Cardiac septum (tissue), 1 donor: ENCODE results near the gene ENTPD5. TPM values are rescaled to one million over a fixed set of nuclear protein-coding genes. Genes with fewer than 3 reads are reported as not detected.
"Not testable (repeated sequence)": the region's sequence is repeated elsewhere in the genome, so short reads cannot be mapped to it uniquely, and the experiment has no call there.

Source experiments
- DNase-seq: peaks from one replicate; pipeline ENCODE4 v3.0.0-alpha.2; 2020; ENCODE audit warnings: low spot score
- intact Hi-C: fragments of 100-400 bp; cut with DNase I; formaldehyde crosslinking; loops from one replicate; pipeline ENCODE4 v1.14.0; 2022
- total RNA-seq: library from RNA; stranded (reverse); fragmentation: NEBNext Ultra II Directional; extraction: Animal tissue kit (Norgen Biotek cat#: 25700); gene quantifications from one replicate; pipeline ENCODE4 v1.2.1, GENCODE V29; 2021
- donor health status: DM: no; HTN: no; CAD: no.

Gene ENTPD5
- total RNA-seq, 1 donor from 2014 or later = 8.8 TPM

DNA sequence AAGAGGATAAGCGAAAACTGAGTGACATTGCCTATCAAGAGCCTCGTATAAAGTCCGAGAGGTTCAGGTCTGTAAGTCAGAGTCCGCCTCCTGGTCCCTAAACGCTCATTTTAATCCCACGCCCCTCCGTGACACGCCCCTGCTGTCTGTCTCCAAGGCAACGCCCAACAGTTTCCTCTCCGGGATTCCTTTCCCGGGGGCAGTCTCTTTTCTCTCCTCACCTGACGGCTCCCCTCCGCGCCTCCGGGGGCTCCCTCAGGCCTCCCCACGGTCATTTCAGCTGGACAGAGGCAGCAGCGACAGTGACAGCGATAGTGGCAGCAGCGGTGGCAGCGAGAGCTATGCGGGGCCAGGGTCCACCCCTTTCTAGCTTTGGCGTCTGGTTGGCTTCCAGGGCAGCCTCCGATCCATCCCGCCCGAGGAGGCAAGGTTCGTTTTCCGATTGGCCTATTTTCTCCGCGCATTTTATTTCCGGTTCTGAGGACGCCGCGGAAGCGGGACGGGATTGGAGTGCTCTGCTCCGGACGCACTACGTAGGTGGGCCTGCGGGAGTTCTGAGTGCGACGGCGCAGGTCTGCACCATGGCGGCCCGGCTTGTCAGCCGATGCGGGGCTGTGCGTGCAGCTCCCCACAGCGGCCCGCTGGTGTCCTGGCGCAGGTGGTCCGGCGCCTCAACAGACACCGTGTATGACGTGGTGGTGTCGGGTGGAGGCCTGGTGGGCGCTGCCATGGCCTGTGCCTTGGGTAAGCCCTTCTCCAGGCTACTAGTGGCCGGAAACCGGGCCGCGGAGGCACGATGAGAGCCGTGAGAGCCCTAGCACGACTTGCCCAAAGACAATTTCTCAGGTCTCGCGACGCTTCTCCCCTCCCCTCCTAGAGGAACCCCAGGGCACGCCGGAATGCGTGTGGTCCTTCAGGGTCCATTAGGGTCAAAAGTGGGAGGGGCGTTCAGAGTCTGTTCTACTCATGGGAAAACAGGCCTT is 69.0 kb downstream of the ENTPD5 start, which contains the start of the genes COQ6 and FAM161B:
COQ6 (plus strand) TSS at position 551 of the 983 bp plus-strand sequence; CDS start at position 582, 31 bp downstream.
FAM161B (minus strand) TSS at position 343 of the 983 bp plus-strand sequence; CDS start at position 275, 68 bp downstream.
- peak; percentile 95 for DNase-seq
- intact Hi-C loops = loop anchor here (1.0 to 10.0 kb wide), 2 partner anchors 69 to 225 kb away; partner anchors contain the start of genes BBOF1 and ENTPD5

DNA sequence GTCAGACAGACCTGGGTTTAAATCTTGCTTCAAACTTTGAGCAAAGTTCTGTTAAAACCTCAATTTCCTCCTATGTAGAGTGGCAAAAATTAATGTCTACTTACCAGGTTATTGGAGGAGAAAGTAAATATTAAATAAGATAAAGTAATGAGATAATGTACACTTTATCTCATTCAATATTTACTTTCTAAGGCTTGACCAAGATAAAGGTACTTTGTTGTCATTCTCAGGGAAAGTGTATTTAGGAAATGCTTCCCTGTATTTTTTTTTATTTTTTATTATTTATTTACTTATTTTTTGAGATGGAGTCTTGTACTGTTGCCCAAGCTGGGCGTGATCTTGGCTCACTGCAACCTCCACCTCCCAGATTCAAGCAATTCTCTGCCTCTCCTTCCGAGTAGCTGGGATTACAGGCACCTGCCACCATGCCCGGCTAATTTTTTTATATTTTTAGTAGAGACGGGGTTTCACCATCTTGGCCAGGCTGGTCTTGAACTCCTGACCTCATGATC is 73.9 kb downstream of the ENTPD5 start:
- intact Hi-C loops = loop anchor here (10.0 kb wide), 1 partner anchor 220 kb away; no protein-coding TSS in a partner anchor
- DNase-seq = no peak

DNA sequence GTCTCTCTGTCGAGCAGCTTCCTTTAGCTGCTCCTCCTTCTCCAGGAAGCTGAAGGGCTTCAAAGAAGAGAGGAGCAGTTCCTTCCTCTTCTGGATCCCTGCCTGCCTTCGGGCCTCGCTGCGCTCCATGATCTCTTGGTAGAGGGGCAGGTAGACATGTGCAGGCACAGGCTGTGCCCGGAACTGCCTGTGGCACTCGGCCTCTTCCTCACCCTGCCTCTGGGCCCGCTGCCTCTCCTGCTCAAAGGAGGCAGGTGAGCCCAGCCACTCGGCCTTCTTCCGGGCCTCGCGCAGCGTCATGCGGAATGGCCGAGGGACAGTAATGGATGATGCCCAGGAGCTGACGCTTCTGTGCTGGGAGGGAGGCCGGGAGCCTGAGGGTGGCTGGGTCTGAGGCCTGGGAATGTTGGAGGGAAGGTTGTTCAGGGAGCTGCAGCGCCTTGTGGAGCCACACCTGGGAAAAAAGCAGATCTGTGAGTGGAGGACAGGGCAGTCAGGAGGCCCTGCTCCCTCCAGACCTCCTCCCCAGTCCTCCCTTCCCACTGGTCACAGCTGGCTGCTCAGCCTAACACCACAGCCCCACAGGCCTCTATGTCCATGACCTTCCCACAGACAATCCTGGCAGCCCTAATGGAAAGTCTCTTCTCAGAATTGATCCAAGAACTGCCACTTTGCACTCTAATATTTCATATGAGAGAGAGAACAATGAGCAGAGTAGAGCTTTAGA is 74.5 kb downstream of the ENTPD5 start:
- no peak for DNase-seq
- intact Hi-C loops = loop anchor here (10.0 kb wide), 1 partner anchor 220 kb away; no protein-coding TSS in a partner anchor

DNA sequence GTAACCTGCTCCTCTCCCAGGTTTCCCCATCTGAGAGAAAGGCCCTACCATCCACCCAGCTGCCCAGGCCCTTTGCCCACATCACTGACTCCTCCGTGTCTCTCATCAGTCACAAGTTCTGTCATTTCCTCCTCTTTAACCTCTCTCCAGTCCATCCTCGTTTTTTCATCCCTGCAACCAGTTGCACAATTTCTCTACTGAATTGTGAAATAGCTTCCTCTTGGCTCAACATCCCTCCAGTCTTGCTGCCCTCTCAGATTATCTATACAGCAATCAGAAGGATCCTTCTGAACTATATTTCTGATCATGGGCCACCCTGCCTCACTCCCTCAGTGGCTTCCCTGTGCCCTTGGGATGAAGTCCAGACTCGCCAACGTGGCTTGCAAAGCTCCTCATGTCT is 76.0 kb downstream of the ENTPD5 start:
- no peak for DNase-seq
- intact Hi-C loops = loop anchor here (10.0 kb wide), 1 partner anchor 218 kb away; no protein-coding TSS in a partner anchor

DNA sequence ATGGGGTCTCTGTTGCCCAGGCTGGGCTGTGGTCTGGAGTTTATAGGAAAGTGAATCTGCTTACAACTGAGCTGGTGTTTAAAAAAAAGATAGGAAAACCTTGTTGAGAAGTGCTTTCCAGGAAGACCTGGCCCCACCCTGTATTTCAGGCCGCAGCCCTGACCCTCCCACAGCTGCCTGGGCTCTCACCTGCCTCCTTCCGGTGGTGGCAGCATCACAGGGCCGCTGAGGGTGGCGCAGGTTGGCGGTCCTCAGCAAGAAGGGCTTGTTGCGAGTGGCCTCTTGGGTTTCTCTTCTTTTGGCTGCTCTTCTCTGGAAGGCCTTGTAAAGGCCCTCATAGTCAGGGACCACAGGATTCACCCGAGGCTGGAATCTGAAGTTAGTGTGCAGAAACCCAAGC is 76.9 kb downstream of the ENTPD5 start:
- intact Hi-C loops = loop anchor here (10.0 kb wide), 1 partner anchor 217 kb away; no protein-coding TSS in a partner anchor

DNA sequence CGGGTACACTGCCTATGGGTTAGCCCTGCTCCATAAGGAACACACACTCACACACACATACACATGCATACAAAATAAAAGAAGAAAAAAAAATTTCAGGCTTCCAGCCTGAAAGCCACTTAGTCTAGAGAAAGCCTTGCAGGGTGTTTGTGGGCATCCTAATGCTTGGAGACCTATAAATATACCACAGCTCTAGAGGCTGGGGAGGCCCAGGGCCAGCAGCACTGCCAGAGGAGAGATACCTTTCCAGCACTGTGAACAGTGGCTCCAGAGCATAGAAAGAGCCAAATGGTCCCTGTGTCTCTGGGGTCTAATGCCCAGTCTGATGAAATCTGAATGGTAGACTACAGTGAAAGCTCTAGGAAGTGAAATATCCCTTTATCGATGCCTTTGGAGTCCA is 82.1 kb downstream of the ENTPD5 start:
- DNase-seq = no peak
- intact Hi-C loops = no loop called here

More for the DNA sequence above, 76.9 kb downstream of the ENTPD5 start:
- no peak for DNase-seq

DNA sequence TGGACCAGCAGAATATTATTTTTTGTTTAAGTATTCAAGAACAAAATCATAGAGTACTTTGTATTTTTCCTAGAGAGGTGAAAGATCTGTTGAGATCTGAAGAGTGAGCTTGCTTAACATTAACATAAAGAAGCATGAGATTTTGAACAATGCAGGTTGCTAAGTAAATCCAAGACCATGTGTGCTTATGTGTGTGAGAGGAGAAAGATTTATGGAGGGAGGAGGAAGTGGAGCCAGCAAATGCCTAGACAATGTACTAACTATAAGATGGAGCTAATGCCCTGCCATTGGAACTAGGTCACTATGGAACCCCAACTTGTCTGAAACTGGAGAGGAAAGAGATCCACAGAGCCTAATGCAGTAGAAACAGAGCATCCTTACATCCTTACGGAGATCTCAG is 82.5 kb downstream of the ENTPD5 start:
- DNase-seq = no peak
- intact Hi-C loops = no loop called here

DNA sequence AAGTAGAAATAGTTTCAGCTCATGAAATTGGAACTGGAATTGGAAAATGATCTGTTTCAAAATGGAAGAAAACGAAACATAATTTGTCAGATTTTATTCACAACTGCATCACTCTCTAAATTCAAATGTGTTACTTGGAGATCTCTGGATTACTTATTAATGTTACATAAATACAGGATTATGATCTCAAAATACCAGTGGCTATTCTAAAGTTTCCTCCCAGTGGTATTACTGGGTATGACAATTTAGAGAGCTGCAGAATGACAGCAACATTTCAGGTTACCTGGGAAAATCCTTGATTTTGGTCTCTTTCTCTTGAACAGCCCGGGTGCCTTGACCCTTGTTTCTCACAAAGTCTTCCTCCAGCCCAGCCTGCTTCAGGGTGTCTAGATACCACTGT is 83.4 kb downstream of the ENTPD5 start:
- DNase-seq = no peak
- intact Hi-C loops = no loop called here

DNA sequence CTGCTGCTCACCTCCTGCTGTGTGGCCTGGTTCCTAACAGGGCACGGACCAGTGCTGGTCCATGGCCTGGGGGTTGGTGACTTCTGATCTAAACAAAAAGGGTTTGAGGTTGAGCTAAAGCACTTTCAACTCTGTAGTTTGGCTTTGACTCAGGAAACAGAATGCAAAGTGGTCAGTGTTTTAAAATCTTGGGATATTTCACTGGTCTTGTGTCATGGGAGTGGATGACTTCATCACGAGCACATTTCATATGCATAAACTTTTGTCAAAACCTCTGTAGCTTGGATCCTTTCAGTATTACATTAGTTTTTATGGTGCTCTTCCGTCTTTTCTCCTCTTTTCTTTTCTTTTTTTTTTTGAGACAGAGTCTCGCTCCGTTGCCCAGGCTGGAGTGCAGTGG is 94.8 kb downstream of the ENTPD5 start:
- intact Hi-C loops = no loop called here
- DNase-seq = no peak

DNA sequence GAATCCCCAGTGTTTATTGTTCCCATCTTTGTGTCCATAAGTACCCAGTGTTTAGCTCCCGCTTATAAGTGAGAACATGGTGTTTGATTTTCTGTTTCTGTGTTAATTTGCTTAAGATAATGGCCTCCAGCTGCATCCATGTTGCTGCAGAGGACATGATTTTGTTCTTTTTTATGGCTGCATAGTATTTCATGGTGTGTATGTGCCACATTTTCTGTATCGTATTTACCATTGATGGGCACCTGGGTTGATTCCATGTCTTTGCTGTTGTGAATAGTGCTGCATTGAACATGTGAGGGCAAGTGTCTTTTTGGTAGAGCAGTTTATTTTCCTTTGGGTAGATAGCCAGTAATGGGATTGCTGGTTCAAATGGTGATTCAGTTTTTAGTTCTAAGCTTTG is 99.6 kb downstream of the ENTPD5 start:
- intact Hi-C loops, DNase-seq: not testable (repeated sequence)

DNA sequence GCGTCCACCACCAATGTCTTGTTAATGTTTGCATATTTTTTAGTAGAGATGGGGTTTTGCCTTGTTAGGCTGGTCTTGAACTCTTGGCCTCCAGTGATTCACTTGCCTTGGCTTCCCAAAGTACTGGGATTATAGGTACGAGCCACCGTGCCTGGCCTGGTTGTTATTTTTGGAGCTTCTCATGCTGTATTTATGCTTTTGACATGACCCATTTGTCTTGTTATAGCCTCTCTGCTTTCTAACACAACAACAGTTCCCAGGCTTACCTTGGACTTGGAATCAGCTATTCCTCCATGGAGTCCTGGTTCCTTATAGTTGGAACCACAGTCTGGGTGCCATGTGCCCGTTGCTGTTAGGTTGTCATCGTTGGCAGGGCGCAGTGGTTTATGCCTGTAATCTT is 102.8 kb downstream of the ENTPD5 start:
- intact Hi-C loops = no loop called here
- no peak for DNase-seq

DNA sequence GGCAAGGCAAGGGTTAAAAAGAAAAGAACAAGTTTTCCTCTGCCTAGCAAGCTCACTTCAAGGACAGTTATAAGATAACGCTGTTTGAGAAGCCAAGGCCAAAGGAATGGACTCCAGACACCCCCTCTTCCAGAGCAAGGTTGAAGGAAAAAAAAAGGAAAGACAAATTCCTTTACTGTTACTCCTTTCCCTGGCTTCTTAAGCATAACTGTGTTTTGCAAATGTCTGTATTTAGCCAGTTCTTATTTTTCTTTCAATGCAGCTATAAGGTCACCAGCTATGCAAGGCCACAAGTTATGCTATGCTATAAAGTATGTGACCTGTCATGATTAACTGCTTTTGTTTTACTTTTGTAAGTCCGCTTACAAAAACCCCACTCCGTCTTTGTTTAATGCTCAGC is 105.8 kb downstream of the ENTPD5 start:
- intact Hi-C loops = no loop called here
- DNase-seq = no peak

DNA sequence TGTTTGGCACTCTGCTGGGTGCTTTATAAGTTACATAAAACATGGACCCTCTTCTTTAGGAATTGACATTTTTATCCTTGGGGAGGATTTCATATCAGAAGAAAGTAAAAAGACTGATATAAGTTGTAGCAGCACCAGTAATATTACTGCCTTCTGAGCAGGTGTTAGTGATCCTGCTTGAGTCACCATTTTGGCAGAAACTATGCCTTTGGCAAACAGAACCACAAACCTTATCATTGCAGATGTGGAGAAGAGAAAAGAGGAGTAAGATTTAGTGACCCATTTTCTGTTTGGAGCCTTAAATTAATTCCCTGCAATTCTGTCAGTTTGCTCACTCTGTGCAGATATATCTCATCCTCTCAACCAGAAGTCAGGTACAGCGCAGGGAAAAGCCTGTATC is 109.4 kb downstream of the ENTPD5 start:
- intact Hi-C loops = no loop called here
- no peak for DNase-seq

Other genes with a start within 250 kb of the ENTPD5 start
- gene PTGR2, start 167.5 kb downstream of the ENTPD5 start, total RNA-seq = 36.7 TPM
- 19.9 TPM for gene ZNF410, start 132.4 kb downstream of the ENTPD5 start, total RNA-seq
- gene FAM161B, start 69.2 kb downstream of the ENTPD5 start, total RNA-seq = 4.7 TPM
- 39.9 TPM for gene COQ6, start 69.0 kb downstream of the ENTPD5 start, total RNA-seq
- 3.9 TPM for gene BBOF1, start 61 bp upstream of the ENTPD5 start, total RNA-seq
- 67.8 TPM for gene ALDH6A1, start 65.2 kb upstream of the ENTPD5 start, total RNA-seq
- 7.4 TPM for gene LIN52, start 65.7 kb upstream of the ENTPD5 start, total RNA-seq
- gene VSX2, start 220.2 kb upstream of the ENTPD5 start, total RNA-seq = not detected